EH (cell line): ENCODE measurements around the gene SHISA6.

ENCODE experiments used
- DNase-seq: peaks from one replicate; pipeline ENCODE4 v3.0.0-alpha.2; 2015; ENCODE audit warnings: low read depth

SHISA6 gene

GRCh38 chr17:11598274-11599221, 357.5 kb downstream of the SHISA6 start, which contains the start of gene DNAH9:
Gene DNAH9, plus strand, starts transcription at chr17:11598470. Its CDS starts 29 bp downstream, at chr17:11598499.
- DNase-seq = no peak

- DNase-seq = no peak
Observed at GRCh38 chr17:11601661-11602060, 360.6 kb downstream of the SHISA6 start.

- no peak for DNase-seq
Observed at GRCh38 chr17:11608396-11608795, 367.4 kb downstream of the SHISA6 start.

- no peak for DNase-seq
Observed at GRCh38 chr17:11610999-11611566, 370.1 kb downstream of the SHISA6 start.

- DNase-seq = no peak
Observed at GRCh38 chr17:11612956-11613355, 371.9 kb downstream of the SHISA6 start.
